Osteoblast (primary cell): ENCODE data around the gene CXXC5. TPM values are rescaled to one million over a fixed set of nuclear protein-coding genes. Genes with fewer than 3 reads are reported as not detected.
A peak's percentile ranks its signal among the peaks of the same experiment; 100 is the strongest.

Experiments used
- DNase-seq: peaks from one replicate; pipeline ENCODE4 v3.0.0; 2011; ENCODE audit warnings: low spot score, mixed read lengths; ENCODE audit not compliant: insufficient read length; ENCODE audit errors: missing footprints
- H2AFZ ChIP-seq: 2 replicates; pipeline ENCODE4 v1.6.0; 2011; ENCODE audit warnings: mild to moderate bottlenecking, low read length
- H3K27ac ChIP-seq: 2 replicates; pipeline ENCODE4 v1.5.1; 2011; ENCODE audit warnings: mild to moderate bottlenecking, low read depth, low read length, moderate library complexity
- H3K27me3 ChIP-seq: 2 replicates; pipeline ENCODE4 v1.6.0; 2012; ENCODE audit warnings: mild to moderate bottlenecking, control low read depth, inconsistent platforms, low read length, moderate library complexity; ENCODE audit not compliant: insufficient read depth
- H3K36me3 ChIP-seq: 2 replicates; pipeline ENCODE4 v1.5.1; 2011; ENCODE audit warnings: mild to moderate bottlenecking, low read length, control low read depth, moderate library complexity; ENCODE audit not compliant: insufficient read depth
- H3K4me1 ChIP-seq: 2 replicates; pipeline ENCODE4 v1.5.1; 2011; ENCODE audit warnings: mild to moderate bottlenecking, low read length, control low read depth, moderate library complexity; ENCODE audit not compliant: insufficient read depth
- H3K4me2 ChIP-seq: 2 replicates; pipeline ENCODE4 v1.6.0; 2011; ENCODE audit warnings: mild to moderate bottlenecking, low read length; ENCODE audit not compliant: insufficient read depth
- H3K4me3 ChIP-seq: fragments of 200-600 bp; sonication (generic); 3 replicates; pipeline ENCODE4 v1.5.1; 2012; ENCODE audit warnings: mild to moderate bottlenecking, low read length, inconsistent platforms; ENCODE audit not compliant: insufficient read depth
- H3K79me2 ChIP-seq: 2 replicates; pipeline ENCODE4 v1.6.0; 2012; ENCODE audit warnings: mild to moderate bottlenecking, low read length, control low read depth, inconsistent platforms; ENCODE audit not compliant: insufficient read depth
- H3K9me3 ChIP-seq: 2 replicates; pipeline ENCODE4 v1.5.1; 2011; ENCODE audit warnings: low read depth, low read length, control low read depth
- H4K20me1 ChIP-seq: 2 replicates; pipeline ENCODE4 v1.6.0; 2012; ENCODE audit warnings: mild to moderate bottlenecking, low read length, control low read depth; ENCODE audit not compliant: insufficient read depth
- CTCF ChIP-seq: IDR thresholded peaks from 2 replicates; pipeline ENCODE4 v1.5.1; 2011; ENCODE audit warnings: mild to moderate bottlenecking, low read depth, low read length, moderate library complexity; ENCODE audit errors: extremely low read depth
- small RNA-seq: library from RNA; depleted of rRNA; stranded (forward); fragments of <200 nt; gene quantifications from one replicate; pipeline ENCODE3, GENCODE V24; 2012
- total RNA-seq: library from RNA; depleted of rRNA; stranded (reverse); fragments of >200 nt; gene quantifications from 2 replicates; pipeline ENCODE4 v1.2.3, GENCODE V29; 2012

Gene CXXC5
- total RNA-seq, 1 donor: 186 TPM

DNA sequence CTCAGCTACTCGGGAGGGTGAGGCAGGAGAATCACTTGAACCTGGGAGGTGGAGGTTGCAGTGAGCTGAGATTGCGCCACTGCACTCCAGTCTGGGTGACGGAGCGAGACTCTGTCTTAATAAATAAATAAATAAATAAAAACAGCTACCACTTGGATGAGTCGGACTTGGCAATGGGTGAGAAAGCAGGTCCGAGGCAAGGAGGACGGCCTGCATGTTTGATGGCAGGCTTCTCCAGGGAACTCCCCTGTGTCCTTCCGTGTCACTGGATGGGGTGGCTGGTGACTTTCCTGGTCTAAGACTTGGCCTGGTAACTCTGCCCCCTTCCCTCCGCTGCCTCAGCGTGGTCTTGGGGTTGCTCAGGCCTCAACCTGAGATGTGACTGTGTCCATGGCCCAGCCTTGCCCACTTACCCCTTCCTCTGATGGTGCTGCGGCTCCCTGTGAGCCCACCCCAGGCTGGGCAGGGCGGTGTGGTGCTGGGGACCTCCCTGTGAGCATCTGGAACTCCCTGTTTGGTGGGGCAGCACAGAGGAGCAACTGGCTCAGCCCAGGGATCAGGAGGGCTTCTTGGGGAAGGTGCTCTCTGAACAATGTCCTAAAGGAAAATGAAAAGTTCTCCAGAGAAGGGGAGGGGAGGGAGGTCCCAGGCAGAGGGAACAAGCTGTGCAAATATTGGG lies 85.0 kb downstream of the CXXC5 start:
- TF ChIP-seq CTCF: no peak
- no peaks in the 10 kb centered on the region for H4K20me1 ChIP-seq
- no peak overlapping the region for H3K27ac ChIP-seq
- H3K4me1 ChIP-seq: no peaks in the 10 kb centered on the region
- peak; percentile 22 for DNase-seq
- H3K36me3 ChIP-seq: no peaks in the 10 kb centered on the region
- no peaks in the 10 kb centered on the region for H3K27me3 ChIP-seq
- no peak overlapping the region for H2AFZ ChIP-seq
- H3K4me2 ChIP-seq: no peak overlapping the region
- H3K4me3 ChIP-seq: no peak overlapping the region
- H3K9me3 ChIP-seq: no peaks in the 10 kb centered on the region
- H3K79me2 ChIP-seq: no peaks in the 10 kb centered on the region

Small RNAs within 50 kb of the gene (small RNA-seq; reads per million reads assigned to genes)
- not detected for gene RNU6-236P

Other genes starting within 250 kb of the CXXC5 start
- 2.9 and 3.6 TPM in 2 replicates for gene SPATA24, start 244.3 kb upstream of the CXXC5 start, total RNA-seq
- gene DNAJC18, start 208.8 kb upstream of the CXXC5 start, total RNA-seq: 12.4 and 16.3 TPM in 2 replicates
- gene ECSCR, start 185.6 kb upstream of the CXXC5 start, total RNA-seq: 0.36 TPM in 1 of 2 replicates, not detected in the other
- gene SMIM33, start 177.3 kb upstream of the CXXC5 start, total RNA-seq: not detected in 2 replicates
- gene STING1, start 165.6 kb upstream of the CXXC5 start, total RNA-seq: 46.3 and 48.3 TPM in 2 replicates
- 52.8 and 58.6 TPM in 2 replicates for gene UBE2D2, start 87.0 kb upstream of the CXXC5 start, total RNA-seq
- 0.29 and 0.36 TPM in 2 replicates for gene PSD2, start 147.5 kb downstream of the CXXC5 start, total RNA-seq